BLaER1 (cell line): ENCODE results near the gene ADGRA1.
"Not testable (repeated sequence)": the region's sequence is repeated elsewhere in the genome, so short reads cannot be mapped to it uniquely, and the experiment has no call there.

Experiments used
- H3K27ac ChIP-seq: shearing (Covaris generic); formaldehyde crosslinking; 2 replicates; pipeline ENCODE4 v1.8.1; 2022
- H3K27me3 ChIP-seq: shearing (Covaris generic); formaldehyde crosslinking; 2 replicates; pipeline ENCODE4 v1.8.1; 2022
- H3K36me3 ChIP-seq: shearing (Covaris generic); formaldehyde crosslinking; 2 replicates; pipeline ENCODE4 v1.8.1; 2022
- H3K4me1 ChIP-seq: shearing (Covaris generic); formaldehyde crosslinking; 2 replicates; pipeline ENCODE4 v1.8.1; 2022
- H3K4me2 ChIP-seq: shearing (Covaris generic); formaldehyde crosslinking; 2 replicates; pipeline ENCODE4 v1.8.1; 2022
- H3K4me3 ChIP-seq: shearing (Covaris generic); formaldehyde crosslinking; 2 replicates; pipeline ENCODE4 v1.8.1; 2022
- H3K9ac ChIP-seq: shearing (Covaris generic); formaldehyde crosslinking; 2 replicates; pipeline ENCODE4 v1.8.1; 2022
- H3K9me3 ChIP-seq: shearing (Covaris generic); formaldehyde crosslinking; 2 replicates; pipeline ENCODE4 v1.8.1; 2022
- H4K20me1 ChIP-seq: shearing (Covaris generic); formaldehyde crosslinking; 2 replicates; pipeline ENCODE4 v1.8.1; 2022
- Cebpa-rat ChIP-seq: shearing (Covaris generic); IDR thresholded peaks from 2 replicates; pipeline ENCODE4 v1.8.1; 2022

ADGRA1 gene

GRCh38 chr10:133107442-133107841, 19.7 kb downstream of the ADGRA1 start:
- H3K27ac ChIP-seq, result no peak overlapping the region
- no peaks in the 10 kb centered on the region for H3K36me3 ChIP-seq
- H3K9ac ChIP-seq, result no peak overlapping the region
- H3K4me3 ChIP-seq, result no peak overlapping the region
- peaks cover 56% of the 10 kb centered on the region for H3K9me3 ChIP-seq
- TF ChIP-seq Cebpa-rat, result no peak
- H4K20me1 ChIP-seq, result no peaks in the 10 kb centered on the region
- peaks cover 32% of the 10 kb centered on the region for H3K4me1 ChIP-seq
- H3K4me2 ChIP-seq, result no peak overlapping the region
- peaks cover 16% of the 10 kb centered on the region for H3K27me3 ChIP-seq

- Histone ChIP-seq H3K36me3 (no peaks in the 10 kb centered on the region), H3K27me3 (peaks cover 16% of the 10 kb centered on the region), H3K27ac (no peak overlapping the region), H3K4me3 (no peak overlapping the region), H3K9ac (no peak overlapping the region), H4K20me1 (no peaks in the 10 kb centered on the region), H3K9me3 (peaks cover 66% of the 10 kb centered on the region), H3K4me1 (peaks cover 10% of the 10 kb centered on the region), H3K4me2 (no peak overlapping the region)
- no peak for TF ChIP-seq Cebpa-rat
Measured at GRCh38 chr10:133109711-133110110, 22.0 kb downstream of the ADGRA1 start.

- Histone ChIP-seq H4K20me1 (no peaks in the 10 kb centered on the region), H3K4me1 (peaks cover 5% of the 10 kb centered on the region), H3K4me2 (no peak overlapping the region), H3K4me3 (no peak overlapping the region), H3K27me3 (peaks cover 16% of the 10 kb centered on the region), H3K36me3 (no peaks in the 10 kb centered on the region), H3K9ac (no peak overlapping the region), H3K27ac (no peak overlapping the region), H3K9me3 (peaks cover 66% of the 10 kb centered on the region)
- no peak for TF ChIP-seq Cebpa-rat
Measured at GRCh38 chr10:133110133-133110532, 22.4 kb downstream of the ADGRA1 start.

- peaks cover 66% of the 10 kb centered on the region for H3K9me3 ChIP-seq
- H3K4me1 ChIP-seq, result no peaks in the 10 kb centered on the region
- H3K4me2 ChIP-seq, result no peak overlapping the region
- no peak for TF ChIP-seq Cebpa-rat
- H3K27ac ChIP-seq, result no peak overlapping the region
- peaks cover 16% of the 10 kb centered on the region for H3K27me3 ChIP-seq
- H3K4me3 ChIP-seq, result no peak overlapping the region
- H4K20me1 ChIP-seq, result no peaks in the 10 kb centered on the region
- no peak overlapping the region for H3K9ac ChIP-seq
- no peaks in the 10 kb centered on the region for H3K36me3 ChIP-seq
Measured at GRCh38 chr10:133110609-133111275, 23.0 kb downstream of the ADGRA1 start.

GRCh38 chr10:133111640-133112039, 23.9 kb downstream of the ADGRA1 start:
- not testable (repeated sequence) for H4K20me1 ChIP-seq, H3K9ac ChIP-seq, H3K4me2 ChIP-seq, H3K4me1 ChIP-seq, H3K36me3 ChIP-seq, H3K4me3 ChIP-seq, H3K27ac ChIP-seq
- Histone ChIP-seq H3K9me3 (peaks cover 60% of the 10 kb centered on the region), H3K27me3 (peaks cover 16% of the 10 kb centered on the region)

GRCh38 chr10:133113146-133113830, 25.6 kb downstream of the ADGRA1 start:
- Histone ChIP-seq H3K4me1 (no peaks in the 10 kb centered on the region), H3K36me3 (no peaks in the 10 kb centered on the region), H3K27ac (no peak overlapping the region), H3K4me3 (no peak overlapping the region), H3K4me2 (no peak overlapping the region), H3K9ac (no peak overlapping the region), H3K27me3 (peaks cover 16% of the 10 kb centered on the region), H3K9me3 (peaks cover 57% of the 10 kb centered on the region), H4K20me1 (no peaks in the 10 kb centered on the region)
- no peak for TF ChIP-seq Cebpa-rat

- no peaks in the 10 kb centered on the region for H3K36me3 ChIP-seq
- H3K9ac ChIP-seq, result no peak overlapping the region
- peaks cover 16% of the 10 kb centered on the region for H3K27me3 ChIP-seq
- H3K4me1 ChIP-seq, result no peaks in the 10 kb centered on the region
- TF ChIP-seq Cebpa-rat, result no peak
- no peak overlapping the region for H3K27ac ChIP-seq
- H3K4me3 ChIP-seq, result no peak overlapping the region
- H3K4me2 ChIP-seq, result no peak overlapping the region
- peaks cover 57% of the 10 kb centered on the region for H3K9me3 ChIP-seq
- H4K20me1 ChIP-seq, result no peaks in the 10 kb centered on the region
Measured at GRCh38 chr10:133113847-133114246, 26.1 kb downstream of the ADGRA1 start.

GRCh38 chr10:133114251-133114650, 26.5 kb downstream of the ADGRA1 start:
- H4K20me1 ChIP-seq, result no peaks in the 10 kb centered on the region
- peaks cover 57% of the 10 kb centered on the region for H3K9me3 ChIP-seq

GRCh38 chr10:133114726-133115452, 27.2 kb downstream of the ADGRA1 start:
- H3K4me3 ChIP-seq, result no peak overlapping the region
- no peaks in the 10 kb centered on the region for H3K4me1 ChIP-seq
- H3K4me2 ChIP-seq, result no peak overlapping the region
- no peaks in the 10 kb centered on the region for H4K20me1 ChIP-seq
- no peak overlapping the region for H3K9ac ChIP-seq
- peaks cover 57% of the 10 kb centered on the region for H3K9me3 ChIP-seq
- no peaks in the 10 kb centered on the region for H3K36me3 ChIP-seq
- TF ChIP-seq Cebpa-rat, result no peak
- peaks cover 11% of the 10 kb centered on the region for H3K27me3 ChIP-seq
- no peak overlapping the region for H3K27ac ChIP-seq

More at GRCh38 chr10:133114251-133114650, 26.5 kb downstream of the ADGRA1 start:
- Histone ChIP-seq H3K4me2 (no peak overlapping the region), H3K27me3 (peaks cover 16% of the 10 kb centered on the region), H3K9ac (no peak overlapping the region), H3K36me3 (no peaks in the 10 kb centered on the region), H3K27ac (no peak overlapping the region), H3K4me3 (no peak overlapping the region), H3K4me1 (no peaks in the 10 kb centered on the region)
- no peak for TF ChIP-seq Cebpa-rat

- Histone ChIP-seq H3K27me3 (peaks cover 6% of the 10 kb centered on the region; the same call in 1 of the 2 replicates), H4K20me1 (no peaks in the 10 kb centered on the region), H3K27ac (no peak overlapping the region), H3K36me3 (no peaks in the 10 kb centered on the region), H3K4me2 (no peak overlapping the region), H3K4me3 (no peak overlapping the region), H3K9me3 (peaks cover 60% of the 10 kb centered on the region), H3K4me1 (no peaks in the 10 kb centered on the region), H3K9ac (no peak overlapping the region)
- TF ChIP-seq Cebpa-rat, result no peak
Measured at GRCh38 chr10:133115453-133115842, 27.7 kb downstream of the ADGRA1 start.
